Measurements from ENCODE around the gene NLRC5. TPM values are rescaled to one million over a fixed set of nuclear protein-coding genes. Genes with fewer than 3 reads are reported as not detected.

NLRC5 gene, protein sequence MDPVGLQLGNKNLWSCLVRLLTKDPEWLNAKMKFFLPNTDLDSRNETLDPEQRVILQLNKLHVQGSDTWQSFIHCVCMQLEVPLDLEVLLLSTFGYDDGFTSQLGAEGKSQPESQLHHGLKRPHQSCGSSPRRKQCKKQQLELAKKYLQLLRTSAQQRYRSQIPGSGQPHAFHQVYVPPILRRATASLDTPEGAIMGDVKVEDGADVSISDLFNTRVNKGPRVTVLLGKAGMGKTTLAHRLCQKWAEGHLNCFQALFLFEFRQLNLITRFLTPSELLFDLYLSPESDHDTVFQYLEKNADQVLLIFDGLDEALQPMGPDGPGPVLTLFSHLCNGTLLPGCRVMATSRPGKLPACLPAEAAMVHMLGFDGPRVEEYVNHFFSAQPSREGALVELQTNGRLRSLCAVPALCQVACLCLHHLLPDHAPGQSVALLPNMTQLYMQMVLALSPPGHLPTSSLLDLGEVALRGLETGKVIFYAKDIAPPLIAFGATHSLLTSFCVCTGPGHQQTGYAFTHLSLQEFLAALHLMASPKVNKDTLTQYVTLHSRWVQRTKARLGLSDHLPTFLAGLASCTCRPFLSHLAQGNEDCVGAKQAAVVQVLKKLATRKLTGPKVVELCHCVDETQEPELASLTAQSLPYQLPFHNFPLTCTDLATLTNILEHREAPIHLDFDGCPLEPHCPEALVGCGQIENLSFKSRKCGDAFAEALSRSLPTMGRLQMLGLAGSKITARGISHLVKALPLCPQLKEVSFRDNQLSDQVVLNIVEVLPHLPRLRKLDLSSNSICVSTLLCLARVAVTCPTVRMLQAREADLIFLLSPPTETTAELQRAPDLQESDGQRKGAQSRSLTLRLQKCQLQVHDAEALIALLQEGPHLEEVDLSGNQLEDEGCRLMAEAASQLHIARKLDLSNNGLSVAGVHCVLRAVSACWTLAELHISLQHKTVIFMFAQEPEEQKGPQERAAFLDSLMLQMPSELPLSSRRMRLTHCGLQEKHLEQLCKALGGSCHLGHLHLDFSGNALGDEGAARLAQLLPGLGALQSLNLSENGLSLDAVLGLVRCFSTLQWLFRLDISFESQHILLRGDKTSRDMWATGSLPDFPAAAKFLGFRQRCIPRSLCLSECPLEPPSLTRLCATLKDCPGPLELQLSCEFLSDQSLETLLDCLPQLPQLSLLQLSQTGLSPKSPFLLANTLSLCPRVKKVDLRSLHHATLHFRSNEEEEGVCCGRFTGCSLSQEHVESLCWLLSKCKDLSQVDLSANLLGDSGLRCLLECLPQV (N-terminal part only)
- total RNA-seq = 3.8 and 4.5 TPM in 2 replicates

DNA sequence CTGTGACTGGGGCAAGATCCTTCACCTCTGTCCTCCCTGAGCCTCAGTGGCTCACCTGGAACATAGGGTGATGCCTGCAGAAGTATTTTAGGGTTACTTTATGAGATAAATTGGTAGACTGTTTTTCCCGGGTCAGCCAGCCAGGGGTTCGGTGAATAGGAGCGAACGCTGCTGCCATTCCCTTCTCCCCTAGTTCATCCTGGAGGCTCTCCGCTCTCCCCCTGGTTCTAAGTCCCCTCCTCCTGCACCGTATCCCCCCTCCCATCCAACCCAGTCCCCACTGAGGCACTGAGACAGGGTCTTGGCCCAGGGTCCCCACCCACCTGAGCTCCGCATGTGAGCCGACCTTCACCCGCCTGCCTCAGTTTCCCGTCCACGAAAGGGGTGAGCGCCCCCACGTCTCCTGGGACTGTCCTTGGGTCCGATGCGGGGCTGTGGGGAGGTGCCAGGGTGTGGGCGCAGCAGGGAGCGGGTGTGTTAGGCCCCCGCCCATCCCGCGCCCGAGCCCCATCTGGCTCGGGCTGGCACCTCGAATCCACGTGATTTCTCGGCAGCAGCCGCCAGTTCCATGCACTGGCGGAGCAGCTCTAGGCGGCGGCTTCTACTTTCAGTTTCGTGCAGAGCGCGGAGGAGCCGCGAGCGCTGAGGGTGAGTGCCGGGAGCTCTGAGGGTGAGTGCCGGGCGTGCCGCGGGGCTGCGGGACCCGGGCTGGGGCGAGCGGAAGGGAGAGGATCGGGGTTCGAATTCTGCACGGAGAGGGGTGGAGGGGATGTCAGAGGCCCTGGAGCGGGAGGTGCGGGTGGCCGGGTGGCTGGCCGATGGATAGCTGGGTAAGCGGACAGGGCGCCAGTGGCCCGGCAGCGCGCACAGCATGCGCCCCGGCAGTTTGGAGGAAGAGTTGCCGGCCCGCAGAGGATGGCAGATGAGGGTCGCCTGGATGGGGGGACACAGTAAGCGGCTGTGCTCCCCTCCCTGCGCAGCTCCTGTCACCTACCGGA is at the start of gene NLRC5:
NLRC5 (plus strand) TSS at position 610 of the 998 bp plus-strand sequence. CDS start 31,156 bp downstream, outside the sequence.
- no peak for DNase-seq (ENCODE audit: low read depth)

DNA sequence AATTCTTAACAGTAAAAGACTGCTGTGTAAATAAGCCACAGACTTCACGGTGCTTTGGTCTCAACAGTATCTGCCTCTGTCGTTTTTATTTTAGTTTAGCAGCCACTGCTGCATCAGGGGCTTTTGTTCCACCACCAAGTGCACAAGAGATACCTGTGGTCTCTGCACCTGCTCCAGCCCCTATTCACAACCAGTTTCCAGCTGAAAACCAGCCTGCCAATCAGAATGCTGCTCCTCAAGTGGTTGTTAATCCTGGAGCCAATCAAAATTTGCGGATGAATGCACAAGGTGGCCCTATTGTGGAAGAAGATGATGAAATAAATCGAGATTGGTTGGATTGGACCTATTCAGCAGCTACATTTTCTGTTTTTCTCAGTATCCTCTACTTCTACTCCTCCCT is 49.6 kb upstream of the NLRC5 start:
- TF ChIP-seq, protein P1, sequence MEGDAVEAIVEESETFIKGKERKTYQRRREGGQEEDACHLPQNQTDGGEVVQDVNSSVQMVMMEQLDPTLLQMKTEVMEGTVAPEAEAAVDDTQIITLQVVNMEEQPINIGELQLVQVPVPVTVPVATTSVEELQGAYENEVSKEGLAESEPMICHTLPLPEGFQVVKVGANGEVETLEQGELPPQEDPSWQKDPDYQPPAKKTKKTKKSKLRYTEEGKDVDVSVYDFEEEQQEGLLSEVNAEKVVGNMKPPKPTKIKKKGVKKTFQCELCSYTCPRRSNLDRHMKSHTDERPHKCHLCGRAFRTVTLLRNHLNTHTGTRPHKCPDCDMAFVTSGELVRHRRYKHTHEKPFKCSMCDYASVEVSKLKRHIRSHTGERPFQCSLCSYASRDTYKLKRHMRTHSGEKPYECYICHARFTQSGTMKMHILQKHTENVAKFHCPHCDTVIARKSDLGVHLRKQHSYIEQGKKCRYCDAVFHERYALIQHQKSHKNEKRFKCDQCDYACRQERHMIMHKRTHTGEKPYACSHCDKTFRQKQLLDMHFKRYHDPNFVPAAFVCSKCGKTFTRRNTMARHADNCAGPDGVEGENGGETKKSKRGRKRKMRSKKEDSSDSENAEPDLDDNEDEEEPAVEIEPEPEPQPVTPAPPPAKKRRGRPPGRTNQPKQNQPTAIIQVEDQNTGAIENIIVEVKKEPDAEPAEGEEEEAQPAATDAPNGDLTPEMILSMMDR (conservative IDR thresholded peaks at IDR 0.05; ENCODE audit: low read depth, low read length) = no peak
- H3K4me3 ChIP-seq (ENCODE audit: low read depth, low read length) = no peak overlapping the region
- DNase-seq (ENCODE audit: low read depth) = no peak

More for the DNA sequence above, at the start of gene NLRC5:
- H3K4me3 ChIP-seq (ENCODE audit: low read depth, low read length) = peak within 1 kb of the TSS; percentile 61
- TF ChIP-seq, protein P1 (conservative IDR thresholded peaks at IDR 0.05; ENCODE audit: low read depth, low read length) = no peak

DNA sequence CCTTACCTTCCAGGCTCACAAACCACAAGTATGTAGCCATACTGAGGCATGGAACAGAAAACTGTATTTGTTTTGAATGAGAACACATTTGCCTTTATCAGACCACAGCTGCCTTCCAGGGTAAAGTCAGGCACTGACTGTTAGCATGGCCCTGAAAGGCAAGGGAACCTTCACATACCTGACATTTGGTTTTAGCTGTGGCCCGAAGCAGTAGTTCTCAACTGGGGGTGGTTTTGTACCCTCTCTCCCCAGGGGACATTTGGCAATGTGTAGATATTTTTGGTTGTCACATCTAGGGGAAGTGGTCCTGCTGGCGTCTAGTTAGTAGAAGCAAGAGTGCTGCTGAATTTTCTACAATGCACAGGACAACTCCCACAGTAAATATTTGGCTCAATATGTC is 48.3 kb upstream of the NLRC5 start:
- H3K4me3 ChIP-seq (ENCODE audit: low read depth, low read length) = no peak overlapping the region
- TF ChIP-seq, protein P1 (conservative IDR thresholded peaks at IDR 0.05; ENCODE audit: low read depth, low read length) = no peak
- DNase-seq (ENCODE audit: low read depth) = no peak

DNA sequence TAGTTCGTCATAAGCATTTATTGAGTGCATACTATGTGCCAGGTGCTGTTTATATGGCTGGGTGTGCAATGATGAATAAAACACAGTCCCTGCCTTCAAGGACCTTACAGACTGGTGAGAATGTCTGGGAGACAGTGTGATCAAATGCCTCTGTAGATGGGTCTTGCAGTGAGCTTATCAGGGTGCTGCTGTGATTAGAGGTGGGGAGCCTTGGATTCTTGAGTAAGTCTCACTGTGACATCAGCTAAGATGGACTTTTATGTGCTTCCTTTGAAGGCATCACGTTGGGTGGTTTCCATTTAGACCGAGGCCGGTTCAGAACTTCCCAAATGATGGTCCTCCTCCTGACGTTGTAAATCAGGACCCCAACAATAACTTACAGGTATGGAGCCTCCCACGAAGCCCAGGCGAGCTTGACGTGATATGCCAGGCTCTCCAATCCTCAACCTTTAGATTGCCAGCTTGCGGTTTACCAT is 47.5 kb upstream of the NLRC5 start:
- no peak for DNase-seq (ENCODE audit: low read depth)
- TF ChIP-seq, protein P1 (conservative IDR thresholded peaks at IDR 0.05; ENCODE audit: low read depth, low read length) = no peak
- H3K4me3 ChIP-seq (ENCODE audit: low read depth, low read length) = no peak overlapping the region

DNA sequence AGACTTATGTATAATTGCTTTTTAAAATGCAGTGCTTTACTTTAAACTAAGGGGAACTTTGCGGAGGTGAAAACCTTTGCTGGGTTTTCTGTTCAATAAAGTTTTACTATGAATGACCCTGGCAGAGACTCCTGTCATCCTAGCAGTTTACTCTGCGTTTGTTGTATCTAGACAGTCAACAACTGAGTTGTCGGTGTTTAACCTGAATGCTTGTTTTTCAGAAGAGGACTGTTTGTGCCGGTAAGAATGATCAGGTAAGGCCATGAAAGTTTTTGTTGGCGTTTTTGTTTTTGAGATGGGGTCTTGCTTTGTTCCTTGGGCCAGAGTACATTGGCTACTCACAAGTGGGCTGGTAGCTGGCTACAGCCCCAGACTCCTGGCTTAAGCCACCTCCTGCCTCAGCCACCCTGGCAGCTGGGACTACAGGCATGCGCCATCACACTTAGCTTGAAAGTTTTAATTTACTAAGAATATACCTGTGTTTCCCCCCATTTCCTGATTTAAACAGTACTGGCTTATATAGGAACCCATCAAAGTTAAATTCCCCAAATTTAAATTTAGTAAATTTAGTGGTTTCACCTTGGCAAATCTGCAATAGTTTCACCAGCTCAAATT is 45.5 kb upstream of the NLRC5 start:
- H3K4me3 ChIP-seq (ENCODE audit: low read depth, low read length) = no peak overlapping the region
- TF ChIP-seq, protein P1 (conservative IDR thresholded peaks at IDR 0.05; ENCODE audit: low read depth, low read length) = no peak
- no peak for DNase-seq (ENCODE audit: low read depth)
